HAP-1 (cell line): Measurements from ENCODE around the gene ERC2.

Experiments
- DNase-seq, 2 experiments: peaks; one replicate each; pipeline ENCODE4 v3.0.0-alpha.2; 2016 to 2020; ENCODE audit warnings: low spot score in 2 of 2
- H3K27me3 ChIP-seq: fragments of 250-450 bp; sonication (Bioruptor Pico); 2 replicates; pipeline ENCODE4 v1.5.1; 2020; ENCODE audit warnings: low read depth, mild to moderate bottlenecking, moderate library complexity
- H3K36me3 ChIP-seq: fragments of 250-450 bp; sonication (Bioruptor Pico); replicated peaks from 2 replicates; pipeline ENCODE4 v1.5.1; 2020; ENCODE audit warnings: mild to moderate bottlenecking
- H3K4me1 ChIP-seq: fragments of 250-450 bp; sonication (Bioruptor Pico); 2 replicates; pipeline ENCODE4 v1.5.1; 2020; ENCODE audit warnings: mild to moderate bottlenecking
- H3K4me3 ChIP-seq: fragments of 250-450 bp; sonication (Bioruptor Pico); 2 replicates; pipeline ENCODE4 v1.5.1; 2020; ENCODE audit warnings: mild to moderate bottlenecking, moderate library complexity
- H3K9me3 ChIP-seq: fragments of 250-450 bp; sonication (Bioruptor Pico); 2 replicates; pipeline ENCODE4 v1.5.1; 2020; ENCODE audit warnings: mild to moderate bottlenecking, moderate library complexity
- in situ Hi-C: fragments of 300-500 bp; cut with MboI; formaldehyde crosslinking; loops from 3 replicates; pipeline ENCODE4 v1.14.3; 2020; ENCODE audit warnings: low sequenced_read_pairs, inconsistent platforms, mixed read lengths

ERC2 gene

GRCh38 chr3:56342475-56342874 is 125.8 kb downstream of the ERC2 start:
- Histone ChIP-seq H3K4me3 (no peak overlapping the region), H3K36me3 (no peaks in the 10 kb centered on the region), H3K4me1 (peaks cover 7% of the 10 kb centered on the region; the same call in 1 of the 2 replicates), H3K9me3 (no peaks in the 10 kb centered on the region), H3K27me3 (no peaks in the 10 kb centered on the region)
- in situ Hi-C loops: loop anchor here (5.0 kb wide), 1 partner anchor 105 kb away; no protein-coding TSS in a partner anchor
- DNase-seq: no peak

GRCh38 chr3:56339671-56340070 is 128.6 kb downstream of the ERC2 start:
- Histone ChIP-seq H3K4me3 (no peak overlapping the region), H3K9me3 (no peaks in the 10 kb centered on the region), H3K36me3 (no peaks in the 10 kb centered on the region), H3K27me3 (no peaks in the 10 kb centered on the region), H3K4me1 (peaks cover 7% of the 10 kb centered on the region; the same call in 1 of the 2 replicates)
- peak; percentile 38 to 73 for DNase-seq
- in situ Hi-C loops: loop anchor here (5.0 kb wide), 1 partner anchor 108 kb away; no protein-coding TSS in a partner anchor

- Histone ChIP-seq H3K36me3 (no peaks in the 10 kb centered on the region), H3K4me3 (no peak overlapping the region), H3K4me1 (peaks cover 7% of the 10 kb centered on the region; the same call in 1 of the 2 replicates), H3K9me3 (no peaks in the 10 kb centered on the region), H3K27me3 (no peaks in the 10 kb centered on the region)
- DNase-seq: no peak
- in situ Hi-C loops: no loop called here
These were observed 129.0 kb downstream of the ERC2 start for GRCh38 chr3:56339244-56339643.

- no peak for DNase-seq
- Histone ChIP-seq H3K4me3 (no peak overlapping the region), H3K36me3 (no peaks in the 10 kb centered on the region), H3K9me3 (no peaks in the 10 kb centered on the region), H3K27me3 (no peaks in the 10 kb centered on the region), H3K4me1 (peaks cover 3% of the 10 kb centered on the region; the same call in 1 of the 2 replicates)
- in situ Hi-C loops: no loop called here
These were observed 132.2 kb downstream of the ERC2 start for GRCh38 chr3:56336023-56336422.

GRCh38 chr3:56324473-56324872 is 143.8 kb downstream of the ERC2 start:
- no peak for DNase-seq
- Histone ChIP-seq H3K9me3 (no peaks in the 10 kb centered on the region), H3K4me1 (no peaks in the 10 kb centered on the region), H3K4me3 (no peak overlapping the region), H3K27me3 (no peaks in the 10 kb centered on the region), H3K36me3 (no peaks in the 10 kb centered on the region)
- in situ Hi-C loops: no loop called here

GRCh38 chr3:56323986-56324420 is 144.3 kb downstream of the ERC2 start:
- no peaks in the 10 kb centered on the region for H3K27me3 ChIP-seq
- H3K9me3 ChIP-seq: no peaks in the 10 kb centered on the region
- no peak overlapping the region for H3K4me3 ChIP-seq
- DNase-seq: no peak
- no peaks in the 10 kb centered on the region for H3K36me3 ChIP-seq
- H3K4me1 ChIP-seq: no peaks in the 10 kb centered on the region
- in situ Hi-C loops: no loop called here

- H3K27me3 ChIP-seq: no peaks in the 10 kb centered on the region
- no peak overlapping the region for H3K4me3 ChIP-seq
- no peaks in the 10 kb centered on the region for H3K4me1 ChIP-seq
- in situ Hi-C loops: no loop called here
- no peaks in the 10 kb centered on the region for H3K36me3 ChIP-seq
- no peaks in the 10 kb centered on the region for H3K9me3 ChIP-seq
- no peak for DNase-seq
These were observed 145.4 kb downstream of the ERC2 start for GRCh38 chr3:56322862-56323261.

GRCh38 chr3:56321892-56322291 is 146.4 kb downstream of the ERC2 start:
- DNase-seq: no peak
- H3K4me1 ChIP-seq: no peaks in the 10 kb centered on the region
- in situ Hi-C loops: no loop called here

GRCh38 chr3:56321383-56321782 is 146.9 kb downstream of the ERC2 start:
- no peaks in the 10 kb centered on the region for H3K36me3 ChIP-seq
- in situ Hi-C loops: no loop called here
- H3K9me3 ChIP-seq: no peaks in the 10 kb centered on the region
- no peak for DNase-seq
- no peaks in the 10 kb centered on the region for H3K4me1 ChIP-seq
- no peaks in the 10 kb centered on the region for H3K27me3 ChIP-seq
- H3K4me3 ChIP-seq: no peak overlapping the region

More at GRCh38 chr3:56321892-56322291, 146.4 kb downstream of the ERC2 start:
- H3K36me3 ChIP-seq: no peaks in the 10 kb centered on the region
- H3K27me3 ChIP-seq: no peaks in the 10 kb centered on the region
- no peak overlapping the region for H3K4me3 ChIP-seq
- H3K9me3 ChIP-seq: no peaks in the 10 kb centered on the region

GRCh38 chr3:56320883-56321282 is 147.4 kb downstream of the ERC2 start:
- H3K36me3 ChIP-seq: no peaks in the 10 kb centered on the region
- H3K9me3 ChIP-seq: no peaks in the 10 kb centered on the region
- H3K4me3 ChIP-seq: no peak overlapping the region
- in situ Hi-C loops: no loop called here
- no peaks in the 10 kb centered on the region for H3K4me1 ChIP-seq
- DNase-seq: no peak
- H3K27me3 ChIP-seq: no peaks in the 10 kb centered on the region

GRCh38 chr3:56318891-56319290 is 149.4 kb downstream of the ERC2 start:
- in situ Hi-C loops: no loop called here
- Histone ChIP-seq H3K4me1 (no peaks in the 10 kb centered on the region), H3K27me3 (no peaks in the 10 kb centered on the region), H3K36me3 (no peaks in the 10 kb centered on the region), H3K4me3 (no peak overlapping the region), H3K9me3 (no peaks in the 10 kb centered on the region)
- no peak for DNase-seq

- Histone ChIP-seq H3K36me3 (no peaks in the 10 kb centered on the region), H3K9me3 (no peaks in the 10 kb centered on the region), H3K27me3 (no peaks in the 10 kb centered on the region), H3K4me3 (no peak overlapping the region), H3K4me1 (no peaks in the 10 kb centered on the region)
- no peak for DNase-seq
- in situ Hi-C loops: no loop called here
These were observed 151.3 kb downstream of the ERC2 start for GRCh38 chr3:56316944-56317343.

- Histone ChIP-seq H3K4me1 (no peaks in the 10 kb centered on the region), H3K36me3 (no peaks in the 10 kb centered on the region), H3K4me3 (no peak overlapping the region), H3K9me3 (no peaks in the 10 kb centered on the region), H3K27me3 (no peaks in the 10 kb centered on the region)
- in situ Hi-C loops: no loop called here
- DNase-seq: no peak
These were observed 153.4 kb downstream of the ERC2 start for GRCh38 chr3:56314842-56315241.

GRCh38 chr3:56309465-56309864 is 158.8 kb downstream of the ERC2 start:
- no peak for DNase-seq
- H3K27me3 ChIP-seq: no peaks in the 10 kb centered on the region
- no peaks in the 10 kb centered on the region for H3K36me3 ChIP-seq
- H3K9me3 ChIP-seq: no peaks in the 10 kb centered on the region
- H3K4me1 ChIP-seq: no peaks in the 10 kb centered on the region
- no peak overlapping the region for H3K4me3 ChIP-seq
- in situ Hi-C loops: no loop called here

- no peaks in the 10 kb centered on the region for H3K27me3 ChIP-seq
- no peaks in the 10 kb centered on the region for H3K9me3 ChIP-seq
- H3K36me3 ChIP-seq: no peaks in the 10 kb centered on the region
- no peak overlapping the region for H3K4me3 ChIP-seq
- H3K4me1 ChIP-seq: peaks cover 6% of the 10 kb centered on the region
- in situ Hi-C loops: no loop called here
- no peak for DNase-seq
These were observed 159.8 kb downstream of the ERC2 start for GRCh38 chr3:56308471-56308870.
